MM.1S (cell line): Measurements from ENCODE around the gene NFYC.

ENCODE experiments used
- CTCF ChIP-seq: fragments of 300-600 bp; sonication (generic); IDR thresholded peaks from 2 replicates; pipeline ENCODE4 v1.5.1; 2016; ENCODE audit warnings: antibody characterized with exemption, low read length, mixed read lengths
- EZH2phosphoT487 ChIP-seq: fragments of 300-600 bp; sonication (generic); IDR thresholded peaks from 2 replicates; pipeline ENCODE4 v1.6.1; 2018; ENCODE audit warnings: antibody characterized with exemption, low read length

GRCh38 chr1:40770296-40771070 lies 79.0 kb downstream of the NFYC start:
- TF ChIP-seq CTCF (no peak), EZH2phosphoT487 (no peak)
